ENCODE data around the gene SSNA1.

SSNA1 gene

DNA sequence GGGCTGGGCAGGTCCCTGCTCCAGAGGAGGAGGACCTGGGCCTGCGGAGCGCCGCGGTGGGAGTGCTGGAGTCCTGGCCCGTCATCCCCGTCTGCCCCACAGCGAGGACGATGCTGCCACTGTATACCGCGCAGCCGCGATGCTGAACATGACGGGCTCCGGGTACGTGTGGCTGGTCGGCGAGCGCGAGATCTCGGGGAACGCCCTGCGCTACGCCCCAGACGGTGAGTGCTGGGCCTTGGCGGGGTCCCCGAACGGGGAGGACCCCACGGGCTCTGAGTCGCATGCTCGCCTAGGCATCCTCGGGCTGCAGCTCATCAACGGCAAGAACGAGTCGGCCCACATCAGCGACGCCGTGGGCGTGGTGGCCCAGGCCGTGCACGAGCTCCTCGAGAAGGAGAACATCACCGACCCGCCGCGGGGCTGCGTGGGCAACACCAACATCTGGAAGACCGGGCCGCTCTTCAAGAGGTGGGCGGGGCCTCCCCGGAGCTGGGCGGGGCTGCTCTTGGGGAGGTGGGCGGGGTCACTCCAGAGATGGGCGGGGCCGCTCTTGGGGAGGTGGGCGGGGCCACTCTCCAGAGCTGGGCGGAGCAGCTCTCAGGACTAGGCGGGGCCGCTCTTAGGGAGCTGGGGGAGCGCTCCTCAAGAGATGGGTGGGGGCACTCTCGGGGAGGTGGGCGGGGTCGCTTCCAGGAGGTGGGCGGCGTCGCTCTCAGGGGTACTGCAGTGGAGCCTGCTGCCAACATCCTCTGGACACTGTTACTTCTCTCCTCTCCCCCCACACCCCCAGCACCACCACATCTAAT lies 31.7 kb upstream of the SSNA1 start:
- no peak for DNase-seq

- DNase-seq: no peak
Observed at GRCh38 chr9:137157618-137158415, 30.7 kb upstream of the SSNA1 start.

DNA sequence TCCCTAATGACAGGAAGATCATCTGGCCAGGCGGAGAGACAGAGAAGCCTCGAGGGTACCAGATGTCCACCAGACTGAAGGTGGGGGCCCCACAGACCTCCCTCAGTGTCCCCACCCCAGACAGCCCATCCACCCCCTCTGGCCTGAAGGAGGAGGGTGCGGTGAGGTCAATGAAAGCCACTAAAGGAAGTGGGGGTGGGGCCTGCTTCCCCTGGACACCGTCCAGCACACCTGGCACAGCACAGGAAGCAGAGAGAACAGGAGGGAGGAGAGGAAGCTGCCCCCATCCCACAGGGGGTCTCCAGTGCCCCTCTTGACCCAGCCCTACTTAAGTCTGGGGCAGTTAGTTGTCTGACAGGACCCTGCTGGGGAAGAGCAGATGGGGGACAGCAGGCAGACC lies 29.9 kb upstream of the SSNA1 start:
- DNase-seq: no peak

DNA sequence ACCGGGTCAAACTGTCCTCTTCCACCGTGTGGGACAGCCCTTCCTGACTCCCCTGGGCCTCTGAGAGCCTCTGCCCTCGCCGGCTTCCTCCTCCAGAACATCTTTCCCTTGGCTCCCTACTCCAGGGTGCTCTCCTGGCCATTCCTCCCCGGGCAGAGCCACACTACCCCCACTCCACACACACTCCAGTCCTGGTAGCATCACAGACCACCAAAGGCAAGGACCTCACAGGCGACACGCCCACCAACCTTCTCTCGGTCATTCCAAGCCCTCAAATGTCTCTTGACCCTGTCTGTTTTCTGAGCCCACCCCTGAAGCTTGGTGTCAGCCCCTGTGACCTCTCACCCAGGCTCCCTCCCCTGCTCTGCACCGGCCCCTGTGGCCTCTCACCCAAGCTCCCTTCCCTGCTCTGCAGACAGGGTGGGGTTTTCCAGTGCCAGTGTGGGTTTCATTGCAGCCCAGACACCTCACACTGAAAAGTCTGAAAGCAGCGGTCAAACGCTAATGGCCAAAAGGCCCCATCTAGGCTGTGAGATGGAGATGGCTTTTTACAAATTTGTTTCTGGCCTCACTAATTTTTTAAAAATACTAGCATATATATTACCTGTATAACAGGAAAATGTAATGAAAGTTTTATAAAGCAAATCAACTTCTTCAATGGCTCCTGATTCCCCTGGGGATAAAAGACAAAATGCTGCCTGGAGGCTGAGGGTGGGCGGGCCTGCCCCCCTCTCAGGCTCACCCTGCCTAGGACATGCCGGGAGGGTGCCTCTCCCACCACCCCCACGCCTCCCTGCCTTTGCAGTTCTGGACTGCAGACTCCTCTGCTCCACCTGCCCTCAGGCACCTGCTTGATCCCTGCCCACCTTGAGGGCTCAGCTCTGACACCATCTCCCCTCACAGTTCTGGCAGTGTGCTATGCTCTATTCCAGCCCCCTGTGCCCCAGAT lies 29.1 kb upstream of the SSNA1 start:
- no peak for DNase-seq

GRCh38 chr9:137160054-137160425 lies 28.4 kb upstream of the SSNA1 start:
- no peak for DNase-seq

- no peak for DNase-seq
Observed at GRCh38 chr9:137160716-137161557, 27.5 kb upstream of the SSNA1 start.

- no peak for DNase-seq
Observed at GRCh38 chr9:137161558-137162486, 26.7 kb upstream of the SSNA1 start.

- DNase-seq: peak; percentile 10
Observed at GRCh38 chr9:137162505-137163364, 25.7 kb upstream of the SSNA1 start.

GRCh38 chr9:137163365-137163715 lies 25.1 kb upstream of the SSNA1 start:
- DNase-seq: no peak

GRCh38 chr9:137163805-137164204 lies 24.7 kb upstream of the SSNA1 start:
- no peak for DNase-seq

GRCh38 chr9:137164370-137165249 lies 23.9 kb upstream of the SSNA1 start:
- DNase-seq: no peak

- no peak for DNase-seq
Observed at GRCh38 chr9:137165250-137165836, 23.1 kb upstream of the SSNA1 start.

GRCh38 chr9:137166380-137167229 lies 21.9 kb upstream of the SSNA1 start:
- no peak for DNase-seq

- DNase-seq: no peak
Observed at GRCh38 chr9:137167277-137167746, 21.2 kb upstream of the SSNA1 start.

- no peak for DNase-seq
Observed at GRCh38 chr9:137167747-137168572, 20.5 kb upstream of the SSNA1 start.

DNA sequence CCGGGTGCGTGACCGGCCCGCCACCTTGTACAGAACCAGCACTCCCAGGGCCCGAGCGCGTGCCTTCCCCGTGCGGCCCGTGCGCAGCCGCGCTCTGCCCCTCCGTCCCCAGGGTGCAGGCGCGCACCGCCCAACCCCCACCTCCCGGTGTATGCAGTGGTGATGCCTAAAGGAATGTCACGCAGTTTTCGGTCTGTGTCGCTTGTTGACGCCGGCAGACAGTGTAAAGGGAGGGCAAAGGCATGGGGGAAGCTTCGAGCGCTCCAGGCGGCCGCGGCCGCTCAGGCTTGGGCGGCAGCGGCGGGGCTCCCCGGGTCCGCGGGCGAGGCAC lies 19.9 kb upstream of the SSNA1 start:
- DNase-seq: no peak
